ENCODE data around the gene BSN. TPM values are rescaled to one million over a fixed set of nuclear protein-coding genes. Genes with fewer than 3 reads are reported as not detected.
A peak's percentile ranks its signal among the peaks of the same experiment; 100 is the strongest.

Gene BSN
- total and polyA plus RNA-seq, 2 of the 4 experiments (the other 2 are of a cell fraction) = under 0.01 to 0.03 TPM

- dilution Hi-C loops (cut with HindIII; ENCODE audit: low sequenced_read_pairs, unreplicated experiment) = no loop called here
- POLR2A ChIA-PET (ENCODE audit: unreplicated experiment) = no interaction called here
- CTCF ChIA-PET = interaction anchor here (1.8 to 1.9 kb wide), 2 partner anchors 126 kb away, joined by 5 to 10 read pairs; no protein-coding TSS in a partner anchor
Observed at GRCh38 chr3:49665822-49666519, 111.7 kb downstream of the BSN start.

More at GRCh38 chr3:49665822-49666519, 111.7 kb downstream of the BSN start:
- H3K4ac ChIP-seq (ENCODE audit: low read depth, low read length) = no peak overlapping the region
- BruUV-seq (replicated peaks) = no TSS peak
- no peak overlapping the region for H2AK9ac ChIP-seq (replicated peaks; ENCODE audit: low read depth, low read length, poor library complexity)
- no CpG with 5 or more reads among the region's 6 CpGs for WGBS, 2 experiments (ENCODE audit: extremely low coverage in 2 of 2, insufficient read length in 1 of 2)
- no peaks in the 10 kb centered on the region; the same call in 1 of the 2 replicates for H4K20me1 ChIP-seq (ENCODE audit: insufficient read depth, low read length)
- peak overlapping the region; percentile 3 for H2AFZ ChIP-seq (replicated peaks; ENCODE audit: low read length, poor library complexity)
- H2BK120ac ChIP-seq (ENCODE audit: low read depth, low read length) = no peak overlapping the region
- no peak overlapping the region for H3K9ac ChIP-seq (ENCODE audit: low read depth, low read length)
- no peak overlapping the region for H2BK5ac ChIP-seq (ENCODE audit: low read depth, low read length, poor library complexity, severe bottlenecking)
- peaks cover 12% of the 10 kb centered on the region; the same call in 1 of the 2 replicates for H3K27me3 ChIP-seq (ENCODE audit: control insufficient read depth, insufficient read depth, low read length)
- no peaks in the 10 kb centered on the region for H3K36me3 ChIP-seq (ENCODE audit: control insufficient read depth, insufficient read depth, low read length)
- no peaks in the 10 kb centered on the region for H3K9me1 ChIP-seq (ENCODE audit: insufficient read depth, low read length)
- H3K23ac ChIP-seq (ENCODE audit: low read depth, low read length) = no peak overlapping the region
- no peak overlapping the region for H3K4me2 ChIP-seq (ENCODE audit: low read depth, low read length)
- no peaks in the 10 kb centered on the region for H3K9me3 ChIP-seq (ENCODE audit: control insufficient read depth, insufficient read depth, low read length)
- TF ChIP-seq RCOR1 (IDR thresholded peaks at IDR 0.05; ENCODE audit: insufficient replicate concordance, low read length) (no peak), BHLHE40 (IDR thresholded peaks at IDR 0.05; ENCODE audit: low read depth, low read length) (no peak), FOS (IDR thresholded peaks at IDR 0.05; ENCODE audit: low read depth, low read length) (no peak), SMC3 (IDR thresholded peaks at IDR 0.05; ENCODE audit: low read depth, low read length) (no peak), RAD21 (IDR thresholded peaks at IDR 0.05; ENCODE audit: low read length) (no peak), POLR2A (IDR thresholded peaks at IDR 0.05; ENCODE audit: low read depth, low read length) (no peak), MAFK (IDR thresholded peaks at IDR 0.05; ENCODE audit: low read depth, low read length) (no peak), MAZ (IDR thresholded peaks at IDR 0.05; ENCODE audit: borderline replicate concordance, low read depth, low read length) (no peak), RFX5 (IDR thresholded peaks at IDR 0.05; ENCODE audit: low read depth, low read length) (no peak), CEBPB (IDR thresholded peaks at IDR 0.05; ENCODE audit: low read depth, low read length) (no peak), USF2 (IDR thresholded peaks at IDR 0.05; ENCODE audit: low read depth, low read length) (no peak)
- no peak overlapping the region for H4K5ac ChIP-seq (ENCODE audit: low read depth, low read length)
- no peak overlapping the region for H4K91ac ChIP-seq (ENCODE audit: insufficient read depth, low read depth, low read length)
- H4K8ac ChIP-seq (ENCODE audit: low read depth in 2 of 2, low read length in 2 of 2) = no peak overlapping the region
- intact Hi-C loops (cut with micrococcal nuclease) (no loop called here), in situ Hi-C loops (cut with MboI; ENCODE audit: low sequenced_read_pairs) (no loop called here)
- H3K4me3 ChIP-seq (ENCODE audit: insufficient read depth, low read depth, low read length) = no peak overlapping the region
- H3K14ac ChIP-seq (replicated peaks; ENCODE audit: low read depth, low read length) = no peak overlapping the region
- no peak for ATAC-seq (ENCODE audit: low read depth)
- peaks cover 2% of the 10 kb centered on the region; the same call in 1 of the 2 replicates for H3K4me1 ChIP-seq (ENCODE audit: control insufficient read depth, insufficient read depth, low read length)
- H2AK5ac ChIP-seq (ENCODE audit: low read depth, low read length) = no peak overlapping the region
- no peak overlapping the region for H3K27ac ChIP-seq (ENCODE audit: insufficient read depth, low read length)
- no peaks in the 10 kb centered on the region for H3K79me1 ChIP-seq (ENCODE audit: low read depth in 1 of 2, low read length in 2 of 2)
- no peak overlapping the region for H3K18ac ChIP-seq (ENCODE audit: low read depth, low read length)
- no peak overlapping the region for H3K56ac ChIP-seq (ENCODE audit: extremely low read depth, insufficient read depth, low read length)
- H2BK15ac ChIP-seq (ENCODE audit: low read depth, low read length) = no peak overlapping the region
- DNase-seq = no peak
- H2BK20ac ChIP-seq (ENCODE audit: low read depth, low read length) = no peak overlapping the region

Data from IMR-90 (cell line).